SK-N-SH (cell line): ENCODE results near the gene FGD1. TPM values are rescaled to one million over a fixed set of nuclear protein-coding genes. Genes with fewer than 3 reads are reported as not detected.
"Not testable (repeated sequence)": the region's sequence is repeated elsewhere in the genome, so short reads cannot be mapped to it uniquely, and the experiment has no call there.

Experiments used
- CTCF ChIA-PET: fragments of 300-600, 350-600 bp; formaldehyde crosslinking; extraction: SDS; loops from one replicate; lab custom pipeline; 2021; lab: Yijun Ruan, JAX
- POLR2A ChIA-PET: fragments of 350-600 bp; sonication (Branson Sonifier 250); formaldehyde crosslinking; extraction: SDS; loops from one replicate; lab custom pipeline; 2020; ENCODE audit warnings: antibody characterized with exemption, inconsistent platforms; lab: Yijun Ruan, JAX
- DNase-seq: peaks from one replicate; pipeline ENCODE4 v3.0.0; 2012
- H2AFZ ChIP-seq: fragments of 200-600 bp; sonication (generic); 2 replicates; pipeline ENCODE4 v1.8.1; 2016; ENCODE audit warnings: antibody characterized with exemption, mild to moderate bottlenecking, low read depth
- H3F3A ChIP-seq: fragments of 200-600 bp; sonication (generic); replicated peaks from 2 replicates; pipeline ENCODE3; 2016; ENCODE audit warnings: antibody characterized with exemption, mild to moderate bottlenecking; ENCODE audit not compliant: insufficient read depth
- H3K27ac ChIP-seq, 2 experiments: fragments of 200-500 bp in 1 of 2; fragments of 200-600 bp in 1 of 2; sonication (Bioruptor generic) in 1 of 2; sonication (generic), shearing (Covaris generic) in 1 of 2; 2 replicates each; pipeline versions ENCODE4 v1.5.1 to v1.6.1; 2014 to 2016; ENCODE audit warnings: low read depth in 2 of 2, inconsistent platforms in 1 of 2, low read length in 1 of 2, mild to moderate bottlenecking in 1 of 2, mixed read lengths in 1 of 2
- H3K27me3 ChIP-seq: fragments of 200-600 bp; sonication (generic), shearing (Covaris generic); 2 replicates; pipeline ENCODE4 v1.6.1; 2016; ENCODE audit warnings: mixed run types; ENCODE audit not compliant: insufficient read depth
- H3K36me3 ChIP-seq, 2 experiments: fragments of 200-500 bp in 1 of 2; fragments of 200-600 bp in 1 of 2; sonication (Bioruptor generic) in 1 of 2; sonication (generic) in 1 of 2; replicated peaks in 1 of 2; 2 replicates each; pipeline versions ENCODE3 to v1.5.1; 2014 to 2016; ENCODE audit warnings: low read length in 1 of 2, mild to moderate bottlenecking in 1 of 2; ENCODE audit not compliant: insufficient read depth in 2 of 2, control insufficient read depth in 1 of 2
- H3K4me1 ChIP-seq, 2 experiments: fragments of 200-500 bp in 1 of 2; fragments of 200-600 bp in 1 of 2; sonication (Bioruptor generic) in 1 of 2; sonication (generic), shearing (Covaris generic) in 1 of 2; 2 replicates each; pipeline versions ENCODE4 v1.5.1 to v1.6.1; 2014 to 2016; ENCODE audit warnings: low read depth in 1 of 2, low read length in 1 of 2, mixed run types in 1 of 2; ENCODE audit not compliant: insufficient read depth in 2 of 2, control insufficient read depth in 1 of 2
- H3K4me2 ChIP-seq: fragments of 200-600 bp; sonication (generic), shearing (Covaris generic); 2 replicates; pipeline ENCODE4 v1.6.1; 2017; ENCODE audit warnings: mixed run types
- H3K4me3 ChIP-seq, 2 experiments: fragments of 200-500 bp in 1 of 2; fragments of 200-600 bp in 1 of 2; sonication (Bioruptor generic) in 1 of 2; sonication (generic), shearing (Covaris generic) in 1 of 2; 2 replicates each; pipeline versions ENCODE4 v1.5.1 to v1.8.1; 2014 to 2016; ENCODE audit warnings: low read depth in 2 of 2, inconsistent platforms in 1 of 2, low read length in 1 of 2, mild to moderate bottlenecking in 1 of 2, mixed read lengths in 1 of 2, moderate library complexity in 1 of 2
- H3K79me2 ChIP-seq: fragments of 200-600 bp; sonication (generic); 2 replicates; pipeline ENCODE4 v1.8.1; 2017; ENCODE audit warnings: mild to moderate bottlenecking; ENCODE audit not compliant: insufficient read depth
- H3K9ac ChIP-seq: fragments of 200-600 bp; sonication (generic); 2 replicates; pipeline ENCODE4 v1.6.1; 2017; ENCODE audit warnings: mixed run types
- H3K9me2 ChIP-seq: fragments of 200-600 bp; sonication (generic); 2 replicates; pipeline ENCODE4 v1.6.1; 2017; ENCODE audit warnings: mixed run types
- H3K9me3 ChIP-seq: fragments of 200-600 bp; sonication (generic); 2 replicates; pipeline ENCODE4 v1.6.1; 2017; ENCODE audit warnings: mixed run types, mild to moderate bottlenecking, moderate library complexity
- H4K20me1 ChIP-seq: fragments of 200-600 bp; sonication (generic); 2 replicates; pipeline ENCODE4 v1.6.1; 2017; ENCODE audit warnings: mild to moderate bottlenecking, mixed run types; ENCODE audit not compliant: insufficient read depth
- EP300 ChIP-seq, 2 experiments: IDR thresholded peaks; 2 replicates each; pipeline versions ENCODE4 v1.4.0 to v1.6.1; 2012; ENCODE audit warnings: borderline replicate concordance in 1 of 2, low read depth in 1 of 2, low read length in 1 of 2
- FOXJ3 ChIP-seq: sonication (generic); formaldehyde crosslinking; IDR thresholded peaks from 2 replicates; pipeline ENCODE4 v1.5.1; 2020; ENCODE audit warnings: mild to moderate bottlenecking, missing genetic modification reagents
- GATA2 ChIP-seq: sonication (generic); formaldehyde crosslinking; IDR thresholded peaks from 2 replicates; pipeline ENCODE4 v1.5.0; 2020; ENCODE audit warnings: mild to moderate bottlenecking, missing genetic modification reagents
- NFIC ChIP-seq: IDR thresholded peaks from 2 replicates; pipeline ENCODE4 v1.4.0; 2012; ENCODE audit warnings: borderline replicate concordance
- NRF1 ChIP-seq: IDR thresholded peaks from 2 replicates; pipeline ENCODE4 v1.6.1; 2012; ENCODE audit warnings: low read depth, mild to moderate bottlenecking, low read length
- POLR2AphosphoS5 ChIP-seq: IDR thresholded peaks from 2 replicates; pipeline ENCODE4 v1.6.1; 2012; ENCODE audit warnings: low read depth, low read length
- TCF12 ChIP-seq: IDR thresholded peaks from 2 replicates; pipeline ENCODE4 v1.4.0; 2012
- YY1 ChIP-seq: IDR thresholded peaks from 2 replicates; pipeline ENCODE4 v1.4.0; 2012; ENCODE audit warnings: low read depth, mild to moderate bottlenecking
- WGBS: methylation state at CpG from one replicate; pipeline ENCODE4 v1.1.6; 2017; ENCODE audit warnings: low lambda C conversion rate; 5-methylcytosine and 5-hydroxymethylcytosine counted together
- polyA plus RNA-seq, 3 experiments: library from polyadenylated mRNA; depleted of rRNA; stranded (reverse); fragments of >200 nt; gene quantifications; 2 replicates each; pipeline ENCODE4 v1.2.3, GENCODE V29; 2012
- TF ChIP-seq, protein P1 (sequence below): fragments of 150-350 bp; IDR thresholded peaks from 2 replicates; pipeline ENCODE4 v1.6.1; 2016; ENCODE audit warnings: mild to moderate bottlenecking, low read depth, low read length
- TF ChIP-seq, protein P2 (sequence below): IDR thresholded peaks from 2 replicates; pipeline ENCODE4 v1.4.0; 2012; ENCODE audit warnings: low read depth, borderline replicate concordance
- TF ChIP-seq, protein P3 (sequence below): IDR thresholded peaks from 2 replicates; pipeline ENCODE4; 2012

Gene FGD1
- 3.3 and 6.3 TPM in 2 replicates for polyA plus RNA-seq (2012; rRNA removed)
- 4.1 and 6.3 TPM in 2 replicates for polyA plus RNA-seq (2012; cell fraction: cytosol; rRNA removed)
- 10.8 and 13.4 TPM in 2 replicates for polyA plus RNA-seq (2012; cell fraction: nucleus; rRNA removed)

DNA sequence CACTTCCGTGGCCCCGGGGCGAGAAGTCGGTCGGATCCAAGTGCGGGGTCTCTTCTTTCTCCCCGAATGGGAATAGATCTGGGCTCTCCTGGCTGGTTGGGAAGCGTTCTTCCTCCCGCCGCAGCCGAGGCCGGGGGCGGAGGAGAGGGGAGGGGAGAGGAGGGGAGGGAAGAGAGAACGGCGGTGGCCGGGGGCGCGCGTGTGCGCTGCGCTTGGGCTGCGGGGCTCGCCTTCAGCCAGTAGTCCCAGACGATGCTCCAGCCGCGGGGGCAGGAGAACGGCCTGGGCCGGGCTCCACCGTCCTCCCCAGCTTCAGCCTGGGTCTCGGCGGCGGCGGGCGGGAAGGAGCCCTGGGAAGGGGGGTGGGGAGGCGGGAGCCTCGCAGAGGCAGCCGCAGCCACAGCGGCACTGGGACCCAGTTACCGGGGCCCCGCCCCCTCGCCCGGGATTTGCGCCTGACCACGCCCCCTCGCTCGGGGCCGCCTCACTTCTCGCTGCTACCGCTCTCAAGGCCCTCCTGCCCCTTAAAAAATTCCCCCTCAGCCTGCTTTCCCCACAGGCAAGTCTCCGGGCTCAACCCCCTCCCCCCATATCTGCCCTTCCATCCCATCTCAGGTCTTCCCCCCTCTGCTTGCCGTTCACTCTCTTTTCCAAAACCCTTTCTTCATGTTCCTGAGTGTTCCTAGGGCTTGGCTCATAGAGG is at the start of gene FGD1:
TSS of gene FGD1 (minus strand) at position 421 of the 703 bp plus-strand sequence. CDS start 802 bp downstream, outside the sequence.
- Histone ChIP-seq H2AFZ (peak within 1 kb of the TSS; percentile 79), H3K4me3 (peak within 1 kb of the TSS; percentile 62 to 63), H3K4me2 (peak within 1 kb of the TSS; percentile 63)
- 5% methylated on average over 9 of the region's 51 CpGs for WGBS
- TF ChIP-seq EP300 (IDR thresholded peaks at IDR 0.05; ENCODE audit: borderline replicate concordance in 1 of 2, low read depth in 1 of 2, low read length in 1 of 2): peak in 1 of 2 experiments; percentile 9; a peak in 1 of 4 replicates
- TF ChIP-seq, protein P1, sequence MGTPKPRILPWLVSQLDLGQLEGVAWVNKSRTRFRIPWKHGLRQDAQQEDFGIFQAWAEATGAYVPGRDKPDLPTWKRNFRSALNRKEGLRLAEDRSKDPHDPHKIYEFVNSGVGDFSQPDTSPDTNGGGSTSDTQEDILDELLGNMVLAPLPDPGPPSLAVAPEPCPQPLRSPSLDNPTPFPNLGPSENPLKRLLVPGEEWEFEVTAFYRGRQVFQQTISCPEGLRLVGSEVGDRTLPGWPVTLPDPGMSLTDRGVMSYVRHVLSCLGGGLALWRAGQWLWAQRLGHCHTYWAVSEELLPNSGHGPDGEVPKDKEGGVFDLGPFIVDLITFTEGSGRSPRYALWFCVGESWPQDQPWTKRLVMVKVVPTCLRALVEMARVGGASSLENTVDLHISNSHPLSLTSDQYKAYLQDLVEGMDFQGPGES: no peak
- TF ChIP-seq, protein P2, sequence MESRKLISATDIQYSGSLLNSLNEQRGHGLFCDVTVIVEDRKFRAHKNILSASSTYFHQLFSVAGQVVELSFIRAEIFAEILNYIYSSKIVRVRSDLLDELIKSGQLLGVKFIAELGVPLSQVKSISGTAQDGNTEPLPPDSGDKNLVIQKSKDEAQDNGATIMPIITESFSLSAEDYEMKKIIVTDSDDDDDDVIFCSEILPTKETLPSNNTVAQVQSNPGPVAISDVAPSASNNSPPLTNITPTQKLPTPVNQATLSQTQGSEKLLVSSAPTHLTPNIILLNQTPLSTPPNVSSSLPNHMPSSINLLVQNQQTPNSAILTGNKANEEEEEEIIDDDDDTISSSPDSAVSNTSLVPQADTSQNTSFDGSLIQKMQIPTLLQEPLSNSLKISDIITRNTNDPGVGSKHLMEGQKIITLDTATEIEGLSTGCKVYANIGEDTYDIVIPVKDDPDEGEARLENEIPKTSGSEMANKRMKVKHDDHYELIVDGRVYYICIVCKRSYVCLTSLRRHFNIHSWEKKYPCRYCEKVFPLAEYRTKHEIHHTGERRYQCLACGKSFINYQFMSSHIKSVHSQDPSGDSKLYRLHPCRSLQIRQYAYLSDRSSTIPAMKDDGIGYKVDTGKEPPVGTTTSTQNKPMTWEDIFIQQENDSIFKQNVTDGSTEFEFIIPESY: no peak
- TF ChIP-seq, protein P3, sequence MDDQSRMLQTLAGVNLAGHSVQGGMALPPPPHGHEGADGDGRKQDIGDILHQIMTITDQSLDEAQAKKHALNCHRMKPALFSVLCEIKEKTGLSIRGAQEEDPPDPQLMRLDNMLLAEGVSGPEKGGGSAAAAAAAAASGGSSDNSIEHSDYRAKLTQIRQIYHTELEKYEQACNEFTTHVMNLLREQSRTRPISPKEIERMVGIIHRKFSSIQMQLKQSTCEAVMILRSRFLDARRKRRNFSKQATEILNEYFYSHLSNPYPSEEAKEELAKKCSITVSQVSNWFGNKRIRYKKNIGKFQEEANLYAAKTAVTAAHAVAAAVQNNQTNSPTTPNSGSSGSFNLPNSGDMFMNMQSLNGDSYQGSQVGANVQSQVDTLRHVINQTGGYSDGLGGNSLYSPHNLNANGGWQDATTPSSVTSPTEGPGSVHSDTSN: no peak
- no peak for TF ChIP-seq FOXJ3 (CRISPR knock-in tag)
- no peak for TF ChIP-seq NFIC
- TF ChIP-seq NRF1: no peak
- no peak for TF ChIP-seq YY1
- TF ChIP-seq TCF12: no peak
- TF ChIP-seq GATA2 (CRISPR knock-in tag): no peak
- 0 out of 2 replicates have a peak, but pooled peaks have one; percentile 17 for TF ChIP-seq POLR2AphosphoS5
- TF ChIP-seq, all 33 proteins: peak for 2
- Histone ChIP-seq H3K4me1 (peaks cover 0 to 10% of the 10 kb centered on the region in 2 experiments; a peak in 1 of 4 replicates), H3K27me3 (peaks cover 12% of the 10 kb centered on the region; the same call in 1 of the 2 replicates), H3F3A (peaks cover 7% of the 10 kb centered on the region), H3K36me3 (no peaks in the 10 kb centered on the region), H3K9ac (peak within 1 kb of the TSS; percentile 76), H3K27ac (peak within 1 kb of the TSS; percentile 51 to 72), H3K9me3 (no peaks in the 10 kb centered on the region), H4K20me1 (no peaks in the 10 kb centered on the region), H3K79me2 (peaks cover 38% of the 10 kb centered on the region), H3K9me2 (no peaks in the 10 kb centered on the region)
- ChIA-PET CTCF (no interaction called here), POLR2A (interaction anchor here (0.6 to 1.2 kb wide), 2 partner anchors 143 to 314 kb away, joined by 3 to 4 read pairs; no protein-coding TSS in a partner anchor)
- DNase-seq: peak; percentile 92

DNA sequence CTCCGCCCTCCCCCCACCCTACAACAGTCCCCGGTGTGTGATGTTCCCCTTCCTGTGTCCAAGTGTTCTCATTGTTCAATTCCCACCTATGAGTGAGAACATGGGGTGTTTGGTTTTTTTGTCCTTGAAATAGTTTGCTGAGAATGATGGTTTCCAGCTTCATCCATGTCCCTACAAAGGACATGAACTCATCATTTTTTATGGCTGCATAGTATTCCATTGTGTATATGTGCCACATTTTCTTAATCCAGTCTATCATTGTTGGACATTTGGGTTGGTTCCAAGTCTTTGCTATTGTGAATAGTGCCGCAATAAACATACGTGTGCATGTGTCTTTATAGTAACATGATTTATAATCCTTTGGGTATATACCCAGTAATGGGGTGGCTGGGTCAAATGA is 46.2 kb upstream of the FGD1 start:
- H3K9ac ChIP-seq, H3K4me1 ChIP-seq, H3K9me2 ChIP-seq, CTCF ChIA-PET, DNase-seq, H3F3A ChIP-seq, H3K4me3 ChIP-seq, POLR2A ChIA-PET, H3K27ac ChIP-seq, H3K27me3 ChIP-seq, H3K79me2 ChIP-seq, H3K9me3 ChIP-seq, H3K4me2 ChIP-seq, H2AFZ ChIP-seq, H4K20me1 ChIP-seq: not testable (repeated sequence)
- peaks cover 12 to 32% of the 10 kb centered on the region in 2 experiments for H3K36me3 ChIP-seq
- WGBS: 62% methylated on average over 3 of the region's 4 CpGs
